Osteoblast (primary cell): ENCODE data around the gene CHD9. TPM values are rescaled to one million over a fixed set of nuclear protein-coding genes. Genes with fewer than 3 reads are reported as not detected.
A peak's percentile ranks its signal among the peaks of the same experiment; 100 is the strongest.

ENCODE experiments used
- DNase-seq: peaks from one replicate; pipeline ENCODE4 v3.0.0; 2011; ENCODE audit warnings: low spot score, mixed read lengths; ENCODE audit not compliant: insufficient read length; ENCODE audit errors: missing footprints
- H2AFZ ChIP-seq: 2 replicates; pipeline ENCODE4 v1.6.0; 2011; ENCODE audit warnings: mild to moderate bottlenecking, low read length
- H3K27ac ChIP-seq: 2 replicates; pipeline ENCODE4 v1.5.1; 2011; ENCODE audit warnings: mild to moderate bottlenecking, low read depth, low read length, moderate library complexity
- H3K27me3 ChIP-seq: 2 replicates; pipeline ENCODE4 v1.6.0; 2012; ENCODE audit warnings: mild to moderate bottlenecking, control low read depth, inconsistent platforms, low read length, moderate library complexity; ENCODE audit not compliant: insufficient read depth
- H3K36me3 ChIP-seq: 2 replicates; pipeline ENCODE4 v1.5.1; 2011; ENCODE audit warnings: mild to moderate bottlenecking, low read length, control low read depth, moderate library complexity; ENCODE audit not compliant: insufficient read depth
- H3K4me1 ChIP-seq: 2 replicates; pipeline ENCODE4 v1.5.1; 2011; ENCODE audit warnings: mild to moderate bottlenecking, low read length, control low read depth, moderate library complexity; ENCODE audit not compliant: insufficient read depth
- H3K4me2 ChIP-seq: 2 replicates; pipeline ENCODE4 v1.6.0; 2011; ENCODE audit warnings: mild to moderate bottlenecking, low read length; ENCODE audit not compliant: insufficient read depth
- H3K4me3 ChIP-seq: fragments of 200-600 bp; sonication (generic); 3 replicates; pipeline ENCODE4 v1.5.1; 2012; ENCODE audit warnings: mild to moderate bottlenecking, low read length, inconsistent platforms; ENCODE audit not compliant: insufficient read depth
- H3K79me2 ChIP-seq: 2 replicates; pipeline ENCODE4 v1.6.0; 2012; ENCODE audit warnings: mild to moderate bottlenecking, low read length, control low read depth, inconsistent platforms; ENCODE audit not compliant: insufficient read depth
- H3K9me3 ChIP-seq: 2 replicates; pipeline ENCODE4 v1.5.1; 2011; ENCODE audit warnings: low read depth, low read length, control low read depth
- H4K20me1 ChIP-seq: 2 replicates; pipeline ENCODE4 v1.6.0; 2012; ENCODE audit warnings: mild to moderate bottlenecking, low read length, control low read depth; ENCODE audit not compliant: insufficient read depth
- CTCF ChIP-seq: IDR thresholded peaks from 2 replicates; pipeline ENCODE4 v1.5.1; 2011; ENCODE audit warnings: mild to moderate bottlenecking, low read depth, low read length, moderate library complexity; ENCODE audit errors: extremely low read depth
- total RNA-seq: library from RNA; depleted of rRNA; stranded (reverse); fragments of >200 nt; gene quantifications from 2 replicates; pipeline ENCODE4 v1.2.3, GENCODE V29; 2012

The CHD9 gene
- total RNA-seq, 1 donor, result 83.6 TPM

DNA sequence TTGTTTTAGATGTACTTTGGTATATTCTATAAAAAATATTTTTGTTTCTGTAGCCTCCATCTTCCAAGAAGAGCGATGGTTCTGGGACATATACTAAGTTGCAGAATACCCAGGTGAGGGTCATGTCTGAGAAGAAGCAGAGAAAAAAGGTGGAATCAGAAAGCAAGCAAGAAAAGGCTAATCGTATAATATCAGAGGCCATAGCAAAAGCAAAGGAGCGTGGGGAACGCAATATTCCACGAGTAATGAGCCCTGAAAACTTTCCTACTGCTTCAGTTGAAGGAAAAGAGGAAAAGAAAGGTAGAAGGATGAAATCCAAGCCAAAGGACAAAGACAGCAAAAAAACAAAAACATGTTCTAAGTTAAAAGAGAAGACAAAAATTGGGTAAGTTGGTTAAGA is 154.6 kb downstream of the CHD9 start:
- Histone ChIP-seq H3K36me3 (no peaks in the 10 kb centered on the region), H3K4me3 (peak overlapping the region; percentile 75), H3K27me3 (no peaks in the 10 kb centered on the region), H2AFZ (no peak overlapping the region), H4K20me1 (peaks cover 5% of the 10 kb centered on the region), H3K27ac (peak overlapping the region; percentile 91), H3K4me2 (peak overlapping the region; percentile 84), H3K4me1 (peaks cover 34% of the 10 kb centered on the region), H3K79me2 (peaks cover 75% of the 10 kb centered on the region), H3K9me3 (no peaks in the 10 kb centered on the region)
- TF ChIP-seq CTCF, result no peak
- no peak for DNase-seq

- DNase-seq, result peak; percentile 34
- Histone ChIP-seq H3K36me3 (no peaks in the 10 kb centered on the region), H2AFZ (no peak overlapping the region), H3K27ac (peak overlapping the region; percentile 91), H3K27me3 (no peaks in the 10 kb centered on the region), H3K9me3 (no peaks in the 10 kb centered on the region), H3K4me1 (peaks cover 34% of the 10 kb centered on the region), H4K20me1 (peaks cover 5% of the 10 kb centered on the region), H3K4me2 (peak overlapping the region; percentile 84), H3K79me2 (peaks cover 76% of the 10 kb centered on the region), H3K4me3 (peak overlapping the region; percentile 75)
- no peak for TF ChIP-seq CTCF
These were observed 155.1 kb downstream of the CHD9 start for GRCh38 chr16:53209877-53210276.

GRCh38 chr16:53211253-53211652 is 156.5 kb downstream of the CHD9 start:
- no peak overlapping the region for H2AFZ ChIP-seq
- no peak for TF ChIP-seq CTCF
- H3K36me3 ChIP-seq, result no peaks in the 10 kb centered on the region
- H3K4me2 ChIP-seq, result peak overlapping the region; percentile 84
- no peak for DNase-seq
- no peak overlapping the region for H3K4me3 ChIP-seq
- H3K4me1 ChIP-seq, result peaks cover 34% of the 10 kb centered on the region
- no peak overlapping the region for H3K27ac ChIP-seq
- H3K9me3 ChIP-seq, result no peaks in the 10 kb centered on the region
- no peaks in the 10 kb centered on the region for H3K27me3 ChIP-seq
- peaks cover 77% of the 10 kb centered on the region for H3K79me2 ChIP-seq
- H4K20me1 ChIP-seq, result peaks cover 9% of the 10 kb centered on the region

DNA sequence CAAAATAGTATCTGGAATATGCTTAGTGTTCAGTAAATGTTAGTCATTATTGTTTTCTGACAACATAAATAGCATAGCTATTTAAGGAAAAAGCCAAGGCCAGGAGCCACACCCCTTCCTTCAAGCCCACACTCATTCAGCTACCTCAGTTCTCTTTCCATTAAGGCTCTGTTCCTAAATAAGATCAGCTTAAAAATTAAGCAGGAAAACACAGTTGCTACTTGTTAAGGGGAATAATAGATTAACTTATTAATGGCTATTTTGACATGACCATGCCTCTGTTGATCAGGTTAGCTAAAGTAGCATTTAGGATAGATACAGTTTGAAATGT is 158.1 kb downstream of the CHD9 start:
- H3K4me2 ChIP-seq, result peak overlapping the region; percentile 11

More for the DNA sequence above, 158.1 kb downstream of the CHD9 start:
- Histone ChIP-seq H3K4me3 (no peak overlapping the region), H2AFZ (no peak overlapping the region), H3K9me3 (no peaks in the 10 kb centered on the region), H3K27me3 (no peaks in the 10 kb centered on the region), H3K36me3 (no peaks in the 10 kb centered on the region), H3K4me1 (peaks cover 24% of the 10 kb centered on the region), H4K20me1 (peaks cover 9% of the 10 kb centered on the region), H3K27ac (no peak overlapping the region), H3K79me2 (peaks cover 81% of the 10 kb centered on the region)
- TF ChIP-seq CTCF, result no peak
- no peak for DNase-seq
